LNCaP clone FGC (cell line): ENCODE data around the gene UST.
"Not testable (repeated sequence)": the region's sequence is repeated elsewhere in the genome, so short reads cannot be mapped to it uniquely, and the experiment has no call there.

ENCODE experiments used
- DNase-seq: peaks from one replicate; pipeline ENCODE4 v3.0.0-alpha.2; 2011; ENCODE audit warnings: low read depth
- H3K4me3 ChIP-seq: 2 replicates; pipeline ENCODE4 v1.5.1; 2011; ENCODE audit warnings: mild to moderate bottlenecking, low read depth, low read length, control low read depth
- TF ChIP-seq, protein P1 (sequence below): IDR thresholded peaks from 2 replicates; pipeline ENCODE4 v1.5.1; 2012; ENCODE audit warnings: mild to moderate bottlenecking; ENCODE audit not compliant: control insufficient read depth, insufficient read depth; ENCODE audit errors: extremely low read depth

UST gene

DNA sequence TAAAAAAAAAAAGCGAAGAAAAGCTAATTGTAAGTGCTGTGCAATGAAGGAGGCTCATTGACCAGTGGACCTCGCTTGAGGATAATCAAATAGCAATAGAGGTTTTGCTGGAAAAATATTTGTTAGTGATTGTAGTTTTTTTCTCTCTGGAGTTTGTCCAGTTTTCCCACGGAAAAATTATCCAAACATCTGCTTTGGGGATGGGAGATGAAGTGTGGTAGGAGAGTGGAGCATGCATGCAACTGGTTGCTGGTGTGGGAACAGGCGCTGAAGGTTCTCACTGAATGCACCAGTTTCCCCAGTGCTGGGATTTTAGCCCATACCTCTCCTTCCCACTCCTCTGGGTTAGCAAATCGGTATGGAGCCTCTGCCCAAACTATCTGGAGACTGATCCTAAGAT, 288.9 kb downstream of the UST start:
- DNase-seq: no peak
- TF ChIP-seq, protein P1, sequence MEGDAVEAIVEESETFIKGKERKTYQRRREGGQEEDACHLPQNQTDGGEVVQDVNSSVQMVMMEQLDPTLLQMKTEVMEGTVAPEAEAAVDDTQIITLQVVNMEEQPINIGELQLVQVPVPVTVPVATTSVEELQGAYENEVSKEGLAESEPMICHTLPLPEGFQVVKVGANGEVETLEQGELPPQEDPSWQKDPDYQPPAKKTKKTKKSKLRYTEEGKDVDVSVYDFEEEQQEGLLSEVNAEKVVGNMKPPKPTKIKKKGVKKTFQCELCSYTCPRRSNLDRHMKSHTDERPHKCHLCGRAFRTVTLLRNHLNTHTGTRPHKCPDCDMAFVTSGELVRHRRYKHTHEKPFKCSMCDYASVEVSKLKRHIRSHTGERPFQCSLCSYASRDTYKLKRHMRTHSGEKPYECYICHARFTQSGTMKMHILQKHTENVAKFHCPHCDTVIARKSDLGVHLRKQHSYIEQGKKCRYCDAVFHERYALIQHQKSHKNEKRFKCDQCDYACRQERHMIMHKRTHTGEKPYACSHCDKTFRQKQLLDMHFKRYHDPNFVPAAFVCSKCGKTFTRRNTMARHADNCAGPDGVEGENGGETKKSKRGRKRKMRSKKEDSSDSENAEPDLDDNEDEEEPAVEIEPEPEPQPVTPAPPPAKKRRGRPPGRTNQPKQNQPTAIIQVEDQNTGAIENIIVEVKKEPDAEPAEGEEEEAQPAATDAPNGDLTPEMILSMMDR: no peak
- no peak overlapping the region for H3K4me3 ChIP-seq

DNA sequence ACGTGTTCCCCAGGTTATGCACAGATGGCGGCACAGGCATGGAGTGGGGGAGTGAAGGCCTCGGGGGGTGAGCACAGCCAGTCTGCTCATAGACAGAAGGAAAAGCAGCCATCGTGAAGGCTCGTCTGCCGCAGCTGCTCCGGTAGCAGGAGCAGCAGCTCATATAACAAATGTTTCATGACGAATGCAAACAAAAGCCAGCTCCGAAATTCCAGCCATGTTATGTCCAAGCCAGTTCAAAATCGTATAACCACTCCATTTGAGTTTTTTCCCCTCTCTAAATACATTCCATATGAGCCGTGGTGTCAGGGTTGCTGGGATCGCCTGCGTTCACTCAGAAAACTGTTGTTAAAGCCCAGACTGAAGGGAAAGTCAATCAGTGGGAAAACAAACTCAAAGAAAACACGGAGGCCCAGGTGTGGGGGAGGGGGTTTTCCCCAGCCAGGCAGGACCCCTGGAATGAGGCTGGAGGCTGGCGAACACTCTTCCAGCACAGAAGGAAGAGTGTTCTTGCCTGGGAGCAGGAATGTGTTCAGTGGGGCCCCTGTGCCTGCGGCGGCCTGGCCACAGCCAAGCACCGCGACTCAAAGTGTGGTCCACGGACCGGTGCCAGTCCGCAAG, 290.3 kb downstream of the UST start:
- no peak overlapping the region for H3K4me3 ChIP-seq
- TF ChIP-seq, protein P1: no peak
- no peak for DNase-seq

DNA sequence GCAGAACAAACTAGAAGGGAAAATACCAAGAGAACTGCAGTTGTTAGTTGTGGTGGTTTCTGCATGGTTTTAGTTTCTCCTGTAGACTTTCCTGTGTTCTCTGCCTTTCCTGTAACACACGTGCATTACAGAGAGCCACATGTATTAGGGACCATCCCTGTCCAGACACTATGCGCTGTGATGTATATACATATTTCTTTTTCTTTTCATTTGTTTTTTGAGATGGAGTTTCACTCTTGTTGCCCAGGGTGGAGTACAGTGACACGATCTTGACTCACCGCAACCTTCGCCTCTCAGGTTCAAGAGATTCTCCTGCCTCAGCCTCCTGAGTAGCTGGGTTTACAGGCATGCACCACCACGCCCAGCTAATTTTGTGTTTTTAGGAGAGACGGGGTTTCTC, 292.2 kb downstream of the UST start:
- H3K4me3 ChIP-seq: not testable (repeated sequence)

DNA sequence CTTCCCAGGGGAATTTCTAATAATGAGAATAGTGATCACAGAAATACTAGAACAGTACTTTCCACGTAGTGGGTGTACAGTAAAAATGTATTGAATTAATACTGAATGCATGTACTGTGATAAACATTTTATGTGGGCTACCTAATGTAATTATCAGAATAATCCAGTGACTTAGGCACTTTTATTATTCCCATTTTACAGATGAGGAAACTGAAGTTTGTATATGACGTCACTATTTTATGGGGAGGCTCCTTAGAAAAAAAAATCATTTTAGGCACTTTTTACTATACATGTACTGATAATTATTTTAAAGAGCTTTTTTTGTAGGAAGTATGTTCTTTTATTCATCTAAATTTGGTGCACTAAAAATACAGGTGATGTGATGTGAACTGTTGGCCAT, 295.1 kb downstream of the UST start:
- no peak for DNase-seq
- TF ChIP-seq, protein P1: no peak
- no peak overlapping the region for H3K4me3 ChIP-seq

More for the DNA sequence above, 292.2 kb downstream of the UST start:
- DNase-seq: not testable (repeated sequence)

DNA sequence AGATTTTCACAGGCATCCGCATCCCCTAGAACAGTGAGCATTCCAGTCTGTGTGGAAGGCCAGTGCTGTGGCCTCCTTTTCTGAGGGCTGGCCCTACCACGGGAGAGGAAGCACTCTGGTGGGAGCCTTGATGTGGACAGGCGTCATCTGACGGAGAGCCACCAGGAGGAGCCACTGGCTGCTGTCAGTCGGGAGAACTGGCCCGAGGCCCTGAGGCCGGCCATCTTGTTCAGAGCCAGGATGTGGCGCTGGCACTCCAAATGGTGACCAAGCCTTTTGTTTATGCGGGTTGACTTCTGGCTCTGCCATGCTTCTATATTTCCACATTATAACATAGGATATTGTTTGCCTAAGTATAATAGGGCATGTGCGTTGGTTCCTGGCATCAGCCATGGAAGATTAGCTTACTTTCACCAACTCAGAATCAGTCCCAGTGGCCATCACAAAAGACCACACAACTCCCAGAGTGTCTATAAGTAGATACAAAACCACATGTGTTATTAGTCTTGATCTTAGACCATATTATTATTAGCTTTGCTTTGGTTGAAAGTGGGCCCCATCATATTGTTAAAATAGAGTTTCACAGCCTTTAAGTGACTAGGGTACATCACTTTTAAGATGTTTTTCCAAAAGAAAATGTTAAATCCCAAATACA, 296.8 kb downstream of the UST start:
- H3K4me3 ChIP-seq: no peak overlapping the region
- TF ChIP-seq, protein P1: no peak
- no peak for DNase-seq

DNA sequence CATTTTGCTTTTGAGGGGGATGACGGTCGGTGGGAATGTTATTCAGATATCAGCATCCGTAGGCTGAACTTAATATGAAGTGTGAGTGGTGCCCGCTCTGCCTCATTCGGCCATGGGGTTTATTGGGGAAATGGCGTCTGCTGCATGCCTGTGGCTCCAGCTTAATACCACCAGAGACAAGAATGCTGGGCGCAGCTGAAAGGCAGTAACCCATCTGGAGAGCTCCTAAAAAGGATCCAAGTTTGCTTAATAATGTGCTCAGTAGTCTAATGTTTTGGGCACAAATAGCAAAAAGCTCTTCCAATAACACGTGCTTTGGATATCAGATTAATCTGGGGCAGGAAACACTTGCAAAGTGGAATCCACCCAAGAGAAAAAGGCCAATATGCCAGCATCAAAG, 297.7 kb downstream of the UST start:
- TF ChIP-seq, protein P1: no peak
- H3K4me3 ChIP-seq: no peak overlapping the region
- DNase-seq: no peak

DNA sequence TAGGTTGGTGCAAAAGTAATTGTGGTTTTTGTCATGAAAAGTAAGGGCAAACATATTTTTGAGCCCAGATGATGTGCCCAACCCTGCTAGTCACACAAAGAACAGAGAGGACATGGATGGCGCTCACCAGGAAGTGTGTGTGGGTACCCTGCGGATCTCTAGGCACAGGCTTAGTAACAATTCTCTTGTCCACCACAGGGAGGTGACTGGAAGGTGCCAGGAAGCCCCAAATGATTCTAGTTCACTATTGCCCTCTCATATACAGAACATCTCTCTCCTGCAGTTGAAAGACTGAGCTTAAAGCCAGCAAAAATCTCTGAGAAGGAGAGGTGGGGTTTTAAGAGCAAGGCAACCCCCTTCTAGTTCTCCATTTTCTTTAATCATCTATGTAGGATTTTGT, 298.6 kb downstream of the UST start:
- TF ChIP-seq, protein P1: no peak
- no peak overlapping the region for H3K4me3 ChIP-seq
- DNase-seq: no peak
